MV-4-11 (cell line): ENCODE measurements around the gene CCR7.
"Not testable (repeated sequence)": the region's sequence is repeated elsewhere in the genome, so short reads cannot be mapped to it uniquely, and the experiment has no call there.

Source experiments
- DNase-seq: peaks from one replicate; lab custom pipeline; 2025; lab: John Stamatoyannopoulos, UW

The CCR7 gene

DNA sequence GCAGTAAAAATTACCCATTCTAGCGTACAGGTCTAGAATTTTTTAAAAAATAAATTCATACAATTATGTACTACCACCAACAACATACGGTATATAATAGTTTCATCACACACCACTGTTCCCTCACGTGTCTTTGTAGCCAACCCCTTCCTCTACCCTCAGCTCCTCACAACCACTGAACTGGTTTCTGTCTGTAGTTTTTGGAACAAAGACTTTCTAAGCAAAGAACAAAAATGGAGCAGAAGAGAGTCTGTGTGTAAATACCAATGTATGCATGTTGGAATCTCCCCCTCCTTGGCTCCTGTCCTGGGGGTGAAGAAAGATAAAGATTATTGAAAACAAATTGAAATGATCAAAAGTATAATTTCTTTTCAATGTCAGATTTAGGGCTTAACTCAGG lies 31.9 kb upstream of the CCR7 start:
- DNase-seq, result no peak

DNA sequence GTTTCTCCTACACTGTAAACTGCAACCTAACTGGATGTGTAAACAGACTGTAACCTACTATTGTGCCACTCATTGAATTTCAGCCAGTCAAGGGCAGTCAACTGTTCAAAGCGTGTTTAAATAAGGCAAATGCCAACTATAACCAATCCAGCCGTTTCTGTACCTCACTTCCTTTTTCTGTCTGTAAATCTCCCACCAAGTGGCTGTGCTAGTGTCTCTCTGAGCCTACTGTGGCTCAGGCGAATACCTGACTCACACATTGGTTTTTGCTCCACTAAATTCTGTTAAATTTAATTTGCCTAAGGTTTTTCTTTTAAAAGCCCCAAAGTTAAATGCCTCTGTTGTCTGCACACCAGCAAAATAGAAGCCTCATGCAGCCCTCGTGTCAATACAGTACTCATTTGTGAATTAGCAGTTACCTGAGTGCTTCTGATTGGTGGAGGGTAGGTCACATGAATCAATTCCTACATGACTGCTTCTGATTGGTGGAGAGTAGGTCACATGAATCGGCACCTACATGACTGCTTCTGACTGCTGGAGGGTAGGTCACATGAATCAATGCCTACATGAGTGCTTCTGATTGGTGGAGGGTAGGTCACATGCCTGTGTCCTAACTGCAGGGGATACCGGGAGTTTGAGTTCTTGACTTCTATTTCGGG lies 31.1 kb upstream of the CCR7 start:
- peak; percentile 90 for DNase-seq

DNA sequence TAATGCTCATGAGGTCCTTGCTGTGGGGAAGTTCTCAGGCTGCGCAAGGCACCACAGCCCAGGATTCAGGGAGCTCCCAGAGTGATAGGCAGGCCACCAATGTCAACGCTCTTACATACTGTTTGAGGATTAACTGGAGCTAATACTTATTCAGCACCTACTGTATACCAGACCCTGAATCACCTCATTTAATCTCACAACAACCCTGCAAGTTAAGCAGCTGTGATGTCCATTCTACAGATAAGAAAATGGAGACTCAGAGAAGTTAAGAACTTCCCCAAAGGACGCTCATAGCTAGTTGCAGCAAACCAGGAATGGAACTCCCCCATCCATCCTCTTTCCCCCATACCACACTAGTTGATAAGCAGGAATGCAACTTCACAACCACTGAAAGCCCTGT lies 25.5 kb upstream of the CCR7 start:
- no peak for DNase-seq

DNA sequence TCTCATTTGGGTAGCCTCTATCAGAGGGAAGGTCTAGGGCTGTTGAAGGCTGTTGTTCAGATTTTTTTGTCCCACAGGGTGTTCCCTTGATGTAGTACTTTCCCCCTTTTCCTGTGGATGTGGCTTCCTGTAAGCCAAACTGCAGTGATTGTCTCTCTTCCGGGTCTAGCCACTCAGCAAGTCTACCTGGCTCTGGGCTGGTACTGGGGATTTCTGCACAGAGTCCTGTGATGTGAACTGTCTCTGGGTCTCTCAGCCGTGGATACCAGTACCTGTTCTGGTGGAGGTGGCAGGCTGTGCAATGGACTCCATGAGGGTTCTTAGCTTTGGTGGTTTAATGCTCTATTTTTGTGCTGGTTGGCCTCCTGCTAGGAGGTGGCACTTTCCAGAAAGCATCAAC lies 23.3 kb upstream of the CCR7 start:
- DNase-seq, result no peak

DNA sequence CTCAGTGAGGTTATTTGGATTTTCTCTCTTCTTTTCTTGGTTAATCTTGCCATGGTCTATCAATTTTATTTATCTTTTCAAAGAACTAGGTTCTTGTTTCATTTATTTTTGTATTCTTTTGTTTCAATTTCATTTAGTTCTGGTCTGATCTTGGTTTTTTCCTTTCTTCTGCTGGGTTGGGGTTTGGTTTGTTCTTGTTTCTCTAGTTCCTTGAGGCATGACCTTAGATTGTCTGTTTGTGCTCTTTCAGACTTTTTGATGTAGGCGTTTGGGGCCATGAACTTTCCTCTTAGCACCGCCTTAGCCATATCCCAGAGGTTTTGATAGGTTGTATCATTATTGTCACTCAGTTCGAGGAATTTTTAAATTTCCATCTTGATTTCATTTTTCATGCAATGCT lies 21.0 kb upstream of the CCR7 start:
- DNase-seq, result not testable (repeated sequence)

DNA sequence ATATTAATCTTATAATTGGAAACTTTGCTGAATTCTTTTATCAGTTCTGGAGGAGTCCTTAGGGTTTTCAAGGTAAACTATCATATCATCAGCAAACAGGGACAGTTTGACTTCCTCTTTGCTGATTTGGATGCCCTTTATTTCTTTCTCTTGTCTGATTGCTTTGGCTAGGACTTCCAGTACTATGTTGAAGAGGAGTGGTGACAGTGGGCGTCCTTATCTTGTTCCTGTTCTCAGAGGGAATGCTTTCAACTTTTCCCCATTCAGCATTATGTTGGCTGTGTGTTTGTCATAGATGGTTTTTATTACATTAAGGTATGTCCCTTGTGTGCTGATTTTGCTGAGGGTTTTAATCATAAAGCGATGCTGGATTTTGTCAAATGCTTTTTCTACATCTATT lies 19.7 kb upstream of the CCR7 start:
- DNase-seq, result not testable (repeated sequence)

DNA sequence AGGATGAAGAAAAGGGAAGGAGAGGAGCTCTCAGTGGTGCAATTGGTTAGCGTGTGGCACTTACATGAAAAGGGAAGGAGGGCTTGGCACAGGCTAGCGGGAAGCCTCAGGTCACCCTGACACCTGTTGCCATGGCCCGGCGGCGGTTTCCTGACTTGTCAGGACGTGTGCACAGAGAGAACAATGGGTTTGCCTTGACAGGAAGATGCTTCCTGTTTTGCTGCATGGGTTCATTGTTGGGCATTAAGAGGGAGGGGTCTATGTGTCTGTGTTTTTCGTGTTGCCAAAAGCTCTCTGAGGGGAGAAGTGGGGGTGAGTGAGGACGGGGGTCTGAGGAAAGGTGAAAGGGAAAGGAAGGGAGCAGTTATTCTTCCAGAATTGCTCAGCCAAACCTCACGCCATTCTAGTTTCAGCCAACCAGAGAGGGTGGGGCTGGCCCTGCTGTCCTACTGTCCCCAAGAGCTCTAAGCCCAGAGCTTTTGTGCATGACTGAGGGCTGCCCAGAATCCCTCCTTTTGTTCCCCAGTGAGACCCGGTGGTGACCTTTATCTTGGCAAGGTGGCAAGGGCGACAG lies 17.1 kb upstream of the CCR7 start:
- peak; percentile 72 for DNase-seq

DNA sequence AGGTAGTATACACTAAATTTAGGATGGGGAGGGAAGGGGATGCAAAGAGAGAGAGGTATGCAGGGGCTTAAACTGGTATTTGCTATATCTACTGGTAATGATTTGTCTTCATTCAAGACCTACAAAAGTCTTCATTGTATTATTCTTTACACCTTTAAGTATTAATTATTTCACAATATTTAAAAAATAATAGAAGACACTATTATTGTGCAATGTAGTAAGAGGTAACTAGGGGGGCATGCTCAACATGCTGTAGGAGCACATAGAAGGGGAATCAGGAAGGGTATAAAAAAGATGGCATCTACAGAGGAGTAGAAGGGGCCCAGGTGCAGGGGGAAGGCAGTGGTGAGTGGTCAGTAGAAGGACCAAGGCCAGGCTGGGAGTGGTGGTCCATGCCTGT lies 14.9 kb upstream of the CCR7 start:
- no peak for DNase-seq

DNA sequence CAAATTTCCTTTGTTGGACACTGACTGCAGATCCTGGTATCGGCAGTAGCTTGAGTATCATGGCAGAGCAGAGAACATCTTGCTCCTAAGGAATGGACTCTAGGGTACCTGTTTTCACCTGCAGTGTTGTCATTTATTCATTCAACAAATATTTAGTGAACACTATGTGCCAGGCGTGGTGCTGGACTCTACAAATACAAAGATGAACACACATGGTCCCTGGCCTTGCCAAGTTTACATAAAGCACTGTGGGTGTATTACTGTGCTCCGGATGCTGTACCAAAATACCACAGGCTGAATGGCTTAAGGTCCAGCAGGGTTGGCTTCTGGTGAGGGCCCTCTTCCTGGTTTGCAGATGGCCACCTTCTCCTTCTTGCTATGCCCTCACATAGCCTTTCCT lies 14.2 kb upstream of the CCR7 start:
- DNase-seq, result no peak

DNA sequence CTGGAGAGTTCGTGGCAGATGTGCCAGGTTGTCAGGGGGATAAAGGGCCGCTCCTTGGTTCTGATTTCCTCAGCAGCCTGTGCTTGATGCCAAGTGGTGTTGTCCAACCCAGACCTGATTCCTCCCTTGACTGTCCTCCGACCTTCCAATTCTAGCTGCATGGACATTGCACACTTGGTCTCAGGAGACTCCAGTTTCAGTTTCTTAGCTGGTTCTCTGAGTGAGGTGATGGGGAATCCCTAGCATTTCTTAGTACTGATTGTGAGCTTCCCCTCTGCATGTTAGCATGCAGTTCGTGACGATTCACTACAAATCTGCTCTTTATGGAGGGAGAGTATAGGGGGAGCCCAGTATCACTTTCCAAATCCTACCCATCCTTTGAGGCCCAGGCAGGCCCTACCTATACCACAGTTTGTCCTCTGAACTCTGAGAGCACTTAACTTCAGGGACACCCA lies 12.4 kb upstream of the CCR7 start:
- DNase-seq, result no peak

DNA sequence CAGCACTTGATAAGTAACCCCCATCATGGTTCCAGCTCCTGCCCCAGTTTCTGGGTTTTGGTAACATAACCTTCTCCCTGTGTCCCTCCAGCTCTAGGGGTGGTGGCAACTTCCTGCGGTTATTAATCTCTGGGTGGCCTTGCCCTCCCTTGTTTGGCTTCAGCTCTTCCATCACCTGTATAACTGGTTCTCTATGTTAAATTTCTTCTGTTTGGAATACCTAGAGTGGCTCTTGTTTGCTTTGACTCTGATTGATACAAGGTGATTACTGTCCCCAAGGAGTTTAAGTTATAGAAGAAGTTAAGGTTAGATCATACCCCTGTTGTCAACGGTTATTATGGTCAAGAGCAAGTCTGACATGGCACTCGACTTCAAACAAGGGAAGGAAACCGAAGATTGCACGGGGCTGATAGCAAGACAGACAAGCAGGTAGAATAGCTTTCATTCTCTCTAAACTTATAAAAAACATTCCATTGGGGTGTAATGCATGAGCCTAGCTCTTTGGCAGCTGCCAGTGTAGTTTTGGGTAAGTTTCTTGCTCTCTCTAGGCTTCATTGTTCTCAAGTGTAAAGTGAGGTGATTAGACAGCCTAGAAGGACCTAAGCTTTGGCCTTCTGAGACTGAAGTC lies 11.0 kb upstream of the CCR7 start:
- DNase-seq, result no peak

DNA sequence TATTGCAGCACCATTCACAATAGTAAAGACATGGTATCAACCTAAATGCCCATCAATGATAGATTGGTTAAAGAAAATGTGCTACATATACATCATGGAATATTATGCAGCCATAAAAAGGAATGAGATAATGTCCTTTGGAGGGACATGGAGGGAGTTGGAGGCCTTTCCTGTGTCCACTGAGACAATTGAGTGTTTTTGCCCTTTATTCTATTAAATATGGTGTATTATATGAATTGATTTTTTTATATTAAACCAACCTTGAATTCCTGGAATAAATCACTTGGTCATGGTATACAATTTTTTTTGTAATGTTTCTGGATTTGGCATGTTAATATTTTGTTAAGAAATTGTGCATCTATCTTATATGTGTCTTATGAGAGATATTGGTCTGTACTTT lies 9.0 kb upstream of the CCR7 start:
- DNase-seq, result no peak

DNA sequence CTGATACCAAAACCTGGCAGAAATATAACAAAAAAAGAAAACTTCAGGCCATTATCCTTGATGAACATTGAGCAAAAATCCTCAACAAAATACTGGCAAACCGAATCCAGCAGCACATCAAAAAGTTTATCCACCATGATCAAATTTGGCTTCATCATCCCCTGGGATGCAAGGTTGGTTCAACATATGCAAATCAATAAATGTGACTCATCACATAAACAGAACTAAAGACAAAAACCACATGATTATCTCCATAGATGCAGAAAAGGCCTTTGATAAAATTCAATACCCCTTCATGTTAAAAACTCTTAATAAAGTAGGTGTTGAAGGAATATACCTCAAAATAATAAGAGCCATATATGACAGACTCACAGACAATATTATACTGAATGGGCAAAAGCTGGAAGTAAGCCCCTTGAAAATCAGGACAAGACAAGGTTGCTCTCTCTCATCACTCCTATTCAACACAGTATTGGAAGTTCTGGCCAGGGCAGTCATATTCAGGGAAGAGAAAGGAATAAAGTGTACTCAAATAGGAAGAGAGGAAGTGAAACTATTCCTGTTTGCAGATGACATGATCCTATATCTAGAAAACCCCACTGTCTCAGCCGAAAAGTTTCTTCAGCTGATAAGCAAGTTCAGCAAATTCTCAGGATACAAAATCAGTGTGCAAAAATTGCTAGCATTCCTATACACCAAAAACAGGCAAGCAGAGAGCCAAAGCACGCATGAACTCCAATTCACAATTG lies 7.1 kb upstream of the CCR7 start:
- peak; percentile 62 for DNase-seq

DNA sequence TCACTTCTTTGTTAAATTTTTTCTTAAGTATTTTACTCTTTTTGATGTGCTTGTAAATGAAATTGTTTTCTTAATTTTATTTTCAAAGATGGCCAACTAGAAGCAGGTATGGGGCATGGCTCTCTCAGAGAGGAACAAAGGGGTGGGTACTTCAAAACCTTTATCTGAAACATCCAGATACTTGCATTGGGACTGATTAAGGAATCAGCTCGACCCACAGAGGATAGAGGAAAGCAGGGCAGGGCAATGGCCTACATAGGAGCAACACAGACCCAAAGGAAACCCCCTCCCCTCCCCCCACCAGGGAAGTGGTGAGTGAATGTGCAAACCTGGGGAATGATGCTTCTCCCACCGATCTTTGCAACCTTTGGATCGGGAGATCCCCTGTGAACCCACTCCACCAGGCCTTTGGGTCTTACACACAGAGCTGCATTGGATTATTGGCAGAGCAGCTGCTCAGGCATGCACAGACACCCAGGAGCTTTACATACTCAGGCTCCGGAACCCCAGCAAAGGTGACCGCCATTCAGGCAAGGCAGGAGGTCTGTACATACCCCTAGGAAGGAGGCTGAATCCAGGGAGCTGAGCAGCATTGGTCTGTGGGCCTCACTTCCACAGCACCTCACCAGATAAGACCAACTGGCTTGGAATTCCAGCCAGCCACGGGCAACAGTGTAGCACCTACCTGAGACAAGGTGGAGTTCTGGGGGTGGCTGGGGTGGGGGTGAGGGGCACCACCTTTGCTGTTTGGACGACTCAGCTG lies 3.0 kb upstream of the CCR7 start:
- no peak for DNase-seq

DNA sequence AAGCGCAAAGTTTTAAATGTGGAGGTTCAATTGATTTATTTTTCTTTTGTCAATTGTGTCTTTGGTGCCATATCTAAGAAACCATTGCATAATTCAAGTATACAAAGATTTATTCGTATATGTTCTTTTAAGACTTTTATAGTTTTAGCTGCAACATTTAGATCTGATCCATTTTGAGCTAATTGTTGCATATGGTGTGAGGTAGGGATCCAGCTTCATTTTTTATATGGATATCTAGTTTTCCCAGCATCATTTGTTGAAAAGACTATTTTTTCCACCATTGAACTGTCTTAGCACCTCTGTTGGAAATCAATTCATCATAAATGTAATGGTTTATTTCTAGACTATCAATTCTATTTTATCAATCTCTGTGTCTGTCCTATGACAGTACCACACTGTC lies 2.1 kb upstream of the CCR7 start:
- DNase-seq, result no peak

DNA sequence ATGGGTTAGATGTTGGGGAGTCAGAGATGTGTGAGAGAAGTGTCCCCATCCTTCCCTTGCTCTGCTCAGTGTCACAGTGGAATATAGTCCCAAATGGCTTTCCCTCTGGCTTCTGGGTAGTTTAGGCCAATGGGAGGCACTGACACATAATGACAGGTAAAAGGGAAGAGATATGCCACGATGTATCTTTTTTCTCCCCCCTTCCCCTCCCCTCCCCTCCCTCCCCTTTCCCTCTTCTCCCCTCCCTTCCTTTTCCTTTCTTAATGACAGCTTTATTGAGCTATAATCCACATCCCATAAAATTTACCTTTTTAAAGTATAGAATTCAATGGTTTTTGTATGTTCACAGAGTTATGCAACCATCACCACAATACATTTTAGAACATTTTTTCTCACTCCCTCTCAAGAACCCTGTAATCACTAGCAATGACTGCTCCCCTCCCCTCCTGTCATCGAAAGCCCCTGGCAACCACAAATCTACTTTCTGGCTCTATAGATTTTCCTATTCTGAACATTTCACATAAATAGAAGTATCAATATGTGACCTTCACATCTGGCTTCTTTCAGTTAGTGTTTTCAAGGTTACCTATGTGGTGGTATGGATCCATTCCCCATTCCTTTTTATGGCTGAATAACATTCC lies 617 bp upstream of the CCR7 start:
- DNase-seq, result no peak

DNA sequence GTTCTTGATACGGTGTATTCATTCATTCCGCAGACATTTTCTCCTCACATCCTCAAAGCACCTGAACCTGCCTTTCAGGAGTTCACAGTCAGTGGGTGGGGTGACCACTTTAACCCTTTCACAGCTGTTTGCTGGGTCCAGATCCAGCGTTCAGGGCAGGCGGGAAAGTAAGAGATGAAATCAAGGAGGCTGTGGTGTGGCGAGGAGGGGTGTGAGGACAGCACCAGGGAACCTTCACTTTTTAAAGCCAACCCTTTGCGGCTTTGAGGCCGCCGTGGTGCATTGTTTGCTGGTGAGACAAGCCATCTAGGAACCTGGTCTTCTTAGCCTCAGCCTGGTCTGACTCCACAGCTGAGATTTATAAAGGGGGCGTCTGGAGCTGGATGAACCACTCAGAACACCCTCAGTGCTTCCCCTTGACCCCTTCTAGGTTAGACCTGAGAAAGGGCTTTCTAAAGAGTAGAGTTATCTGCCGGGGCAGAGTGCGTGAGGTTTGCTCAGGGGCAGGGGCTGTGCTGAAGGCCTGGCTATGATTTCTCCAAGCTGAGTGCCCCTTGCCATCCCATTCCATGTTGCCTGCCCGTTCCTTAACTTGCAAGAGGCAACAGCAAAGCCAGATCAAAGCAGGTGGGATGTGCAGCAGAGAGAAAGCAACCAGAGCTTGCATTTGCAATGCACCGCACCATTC lies 933 bp downstream of the CCR7 start:
- no peak for DNase-seq

DNA sequence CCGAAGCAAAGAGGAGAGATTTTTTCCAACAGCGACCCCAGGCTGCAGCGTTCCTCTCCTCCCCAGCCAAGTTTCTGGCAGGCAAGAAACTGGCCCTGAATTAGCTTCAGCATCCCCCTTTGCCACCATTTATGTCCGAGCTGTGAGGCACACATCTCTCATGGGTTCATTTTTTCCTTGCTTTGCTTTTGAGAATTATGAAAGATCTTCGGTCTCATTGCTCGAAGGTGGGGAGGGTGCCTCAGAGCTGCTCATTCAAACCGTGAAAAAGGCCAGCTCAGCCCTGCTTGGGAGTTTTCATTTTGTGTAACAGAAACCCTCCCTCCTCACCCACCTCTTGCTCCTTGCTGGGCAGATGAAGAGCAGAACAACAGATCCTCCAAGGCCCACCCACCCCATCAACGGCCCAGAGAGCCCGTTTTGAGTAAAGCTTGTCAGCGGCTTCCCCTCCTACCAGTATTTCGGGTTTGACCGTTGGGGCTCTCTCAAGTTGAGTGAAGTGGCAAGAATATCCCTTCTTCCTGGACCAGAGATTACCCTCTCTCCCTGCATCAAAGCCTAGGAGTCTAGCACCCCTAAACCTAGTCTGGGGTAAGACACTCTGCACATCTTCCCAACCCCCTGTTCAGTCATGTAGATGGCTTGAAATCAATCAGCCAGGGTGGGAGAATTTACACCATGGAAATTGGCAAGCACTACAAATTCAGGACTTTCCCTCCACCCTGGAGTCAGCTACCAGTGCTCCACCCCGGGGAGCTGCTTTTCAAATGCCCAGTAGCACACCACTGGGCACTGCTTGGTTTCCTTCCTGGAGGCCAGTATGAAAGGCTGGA lies 1.8 kb downstream of the CCR7 start:
- DNase-seq, result no peak

DNA sequence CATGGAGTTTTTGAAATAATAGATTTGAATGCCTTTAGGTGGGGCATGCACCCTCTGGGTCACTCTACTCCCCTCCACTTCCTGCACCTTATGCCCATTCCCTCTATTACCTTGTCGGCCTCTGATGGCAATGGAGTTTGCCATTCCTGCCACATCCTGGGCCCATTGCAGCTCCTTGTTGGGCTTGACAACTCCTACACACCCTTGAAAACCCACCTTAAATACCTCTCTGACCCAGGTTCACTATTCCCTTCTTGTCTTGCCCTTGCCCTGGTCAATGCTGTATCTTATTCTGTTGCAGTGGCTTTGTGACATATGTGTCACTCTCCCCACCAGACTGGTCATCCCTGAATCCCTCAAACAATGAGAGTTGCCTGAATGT lies 2.4 kb downstream of the CCR7 start:
- DNase-seq, result no peak

DNA sequence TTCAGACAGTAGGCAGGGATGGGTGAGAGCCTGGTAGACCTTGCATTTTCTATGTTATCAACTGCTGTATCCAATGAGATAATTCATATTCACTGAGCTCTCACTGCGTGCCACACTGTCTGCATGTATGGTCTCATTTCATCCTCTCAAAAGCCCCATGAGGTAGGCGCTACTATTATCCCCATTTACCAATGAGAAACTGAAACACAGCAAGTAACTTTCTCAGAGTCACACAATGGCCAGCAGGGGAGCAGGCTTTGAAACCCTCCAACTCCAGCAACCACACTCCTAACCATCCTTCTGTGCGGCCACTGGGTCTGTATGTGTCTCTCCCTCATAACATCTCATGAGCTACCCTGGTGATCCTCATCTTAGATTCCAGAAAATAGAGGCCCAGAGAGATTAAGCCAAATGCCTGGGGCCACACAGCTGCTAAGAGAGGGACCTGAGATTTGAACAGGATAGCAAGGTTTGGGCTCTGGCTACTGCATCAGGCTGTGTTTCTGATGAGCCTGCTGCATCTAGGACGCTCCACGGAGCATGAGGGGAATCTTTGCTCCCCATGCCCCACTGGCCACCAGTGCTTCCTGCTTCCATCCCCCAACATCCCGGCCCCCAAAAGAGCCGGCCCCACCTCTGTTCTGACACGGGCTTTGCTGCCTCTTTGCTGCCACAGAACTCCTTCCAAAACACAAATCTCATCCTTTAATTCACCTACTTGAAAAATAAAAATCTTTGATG lies 3.2 kb downstream of the CCR7 start:
- DNase-seq, result peak; percentile 7
